Measurements from ENCODE around the gene MAML3. TPM values are rescaled to one million over a fixed set of nuclear protein-coding genes. Genes with fewer than 3 reads are reported as not detected.

The MAML3 gene
- total and polyA plus RNA-seq, 4 experiments from 2014 or later = 0.15 to 3.7 (median 1.7) TPM

DNA sequence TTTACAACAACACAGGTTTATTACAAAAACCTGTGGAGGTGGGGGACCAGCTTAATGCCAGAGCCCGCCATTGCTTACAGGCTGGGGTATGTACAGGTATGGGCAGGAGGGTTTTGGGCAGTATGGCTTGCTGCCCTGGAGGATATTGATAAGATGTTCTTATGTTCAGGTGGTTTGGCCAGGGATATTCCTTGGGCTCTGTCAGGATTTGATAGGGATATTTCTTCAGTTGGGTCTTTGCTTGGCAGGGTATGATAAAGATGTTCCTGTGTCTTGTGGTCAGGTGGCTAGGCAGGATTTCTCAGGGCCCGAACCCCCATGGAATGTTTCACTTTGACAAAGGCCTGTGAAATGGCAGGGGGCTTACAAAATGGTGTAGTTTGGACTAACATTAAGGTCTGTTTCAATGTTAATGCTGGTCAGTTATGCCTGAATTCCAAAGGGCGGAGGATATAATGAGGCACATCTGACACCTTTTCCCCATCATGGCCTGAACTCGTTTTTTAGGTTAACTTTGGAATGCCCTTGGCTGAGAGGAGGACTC is 485.3 kb downstream of the MAML3 start:
- intact Hi-C loops (cut with micrococcal nuclease) = no loop called here
- H3K27me3 Mint-ChIP-seq = no peaks in the 10 kb centered on the region
- Histone ChIP-seq H3K27me3 (ENCODE audit: insufficient read depth, low read length) (no peaks in the 10 kb centered on the region), H3K36me3 (ENCODE audit: insufficient read depth, low read length) (no peaks in the 10 kb centered on the region), H3K27ac (ENCODE audit: low read depth, low read length) (no peak overlapping the region), H3K4me1 (ENCODE audit: insufficient read depth, low read length) (peaks cover 16% of the 10 kb centered on the region), H3K4me3 (ENCODE audit: low read length in 2 of 2) (no peak overlapping the region), H3K9me3 (ENCODE audit: control insufficient read depth in 1 of 2, low read length in 2 of 2) (no peaks in the 10 kb centered on the region)
- DNase-seq = no peak
- ChIA-PET POLR2A (ENCODE audit: partially characterized antibody) (interaction anchor here (1.1 kb wide), 1 partner anchor 11 kb away, joined by 3 read pairs; no protein-coding TSS in a partner anchor), CTCF (ENCODE audit: partially characterized antibody) (interaction anchor here (18.0 kb wide), 1 partner anchor 15 kb away, joined by 204 read pairs; no protein-coding TSS in a partner anchor)
- H3K4me1 Mint-ChIP-seq = peaks cover 12 to 33% (median 15%) of the 10 kb centered on the region in 4 donors
- H3K36me3 Mint-ChIP-seq = peaks cover 0 to 1% of the 10 kb centered on the region in 2 donors
- no peaks in the 10 kb centered on the region for H3K9me3 Mint-ChIP-seq
- no peak overlapping the region for H3K4me3 Mint-ChIP-seq
- H3K27ac Mint-ChIP-seq = no peak overlapping the region

- H3K4me3 Mint-ChIP-seq = no peak overlapping the region
- peaks cover 12 to 33% (median 15%) of the 10 kb centered on the region in 4 donors for H3K4me1 Mint-ChIP-seq
- Histone ChIP-seq H3K4me3 (ENCODE audit: low read length in 2 of 2) (no peak overlapping the region), H3K27ac (ENCODE audit: low read depth, low read length) (no peak overlapping the region), H3K9me3 (ENCODE audit: control insufficient read depth in 1 of 2, low read length in 2 of 2) (no peaks in the 10 kb centered on the region), H3K4me1 (ENCODE audit: insufficient read depth, low read length) (peaks cover 16% of the 10 kb centered on the region), H3K27me3 (ENCODE audit: insufficient read depth, low read length) (no peaks in the 10 kb centered on the region), H3K36me3 (ENCODE audit: insufficient read depth, low read length) (no peaks in the 10 kb centered on the region)
- H3K9me3 Mint-ChIP-seq = no peaks in the 10 kb centered on the region
- H3K36me3 Mint-ChIP-seq = peaks cover 0 to 1% of the 10 kb centered on the region in 2 donors
- no peak for DNase-seq
- ChIA-PET POLR2A (ENCODE audit: partially characterized antibody) (interaction anchor here (1.1 kb wide), 1 partner anchor 11 kb away, joined by 3 read pairs; no protein-coding TSS in a partner anchor), CTCF (ENCODE audit: partially characterized antibody) (interaction anchor here (18.0 kb wide), 1 partner anchor 14 kb away, joined by 204 read pairs; no protein-coding TSS in a partner anchor)
- H3K27ac Mint-ChIP-seq = no peak overlapping the region
- intact Hi-C loops (cut with micrococcal nuclease) = no loop called here
- H3K27me3 Mint-ChIP-seq = no peaks in the 10 kb centered on the region
Observed at GRCh38 chr4:139668036-139668435, 485.9 kb downstream of the MAML3 start.

Other genes starting within 250 kb of the MAML3 start
- gene SCOC, start 219.5 kb upstream of the MAML3 start, total RNA-seq = 10 to 100 TPM; 21.8 to 22.8 TPM
- gene SCOC, start 219.5 kb upstream of the MAML3 start, polyA plus RNA-seq = 10 to 100 TPM; 31.1 to 63.7 TPM